T-helper 1 cell (primary cell): ENCODE data around the gene CAMK1D.

Experiments
- DNase-seq, 5 donors: peaks; one replicate each; pipeline ENCODE4 v3.0.0-alpha.2; 2012 to 2020

Gene CAMK1D

DNA sequence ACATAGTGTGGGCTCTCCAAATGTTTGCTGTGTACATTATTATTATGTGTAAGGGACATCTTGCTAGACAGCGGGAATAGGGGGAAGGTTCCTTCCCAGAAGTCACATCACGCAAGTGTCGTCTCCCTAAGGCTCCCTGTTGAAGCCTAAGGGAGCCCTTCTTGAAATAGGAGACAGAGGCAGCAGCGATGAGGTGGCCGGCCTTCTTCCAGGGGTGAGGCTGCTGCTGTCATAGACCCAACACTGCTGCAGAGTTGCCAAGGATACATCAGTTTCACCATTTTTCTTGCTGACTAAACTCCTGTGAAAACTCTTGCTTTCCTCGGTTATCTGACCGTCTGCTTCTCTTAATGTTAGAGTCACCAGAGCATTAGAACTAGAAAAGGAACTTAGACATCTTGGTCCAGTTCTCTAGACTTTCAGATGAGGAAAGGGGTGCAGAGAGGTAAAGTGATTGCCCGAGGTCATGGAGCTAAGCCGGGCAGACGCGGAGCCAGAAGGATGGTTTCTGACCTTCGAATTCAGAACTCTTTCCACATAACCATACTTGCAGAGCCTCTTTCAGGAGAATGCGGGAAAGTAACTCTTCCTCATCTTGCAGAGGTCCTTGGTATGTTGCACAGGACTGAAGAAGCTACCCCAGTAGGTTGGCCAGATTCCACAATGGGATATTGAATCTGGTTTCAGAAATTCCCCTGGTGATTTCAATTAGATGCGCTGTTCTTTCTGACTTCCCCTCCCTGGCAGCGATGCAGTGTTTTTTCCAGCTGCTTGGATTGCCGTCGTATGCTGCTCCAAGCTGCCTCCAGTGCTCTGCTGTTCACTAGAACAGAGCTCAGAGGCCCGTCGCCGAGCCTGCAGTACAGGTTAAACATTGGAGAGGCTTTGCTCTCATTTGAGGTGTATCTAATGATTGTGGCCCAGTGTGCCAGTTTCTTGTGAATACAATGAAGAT is 217.1 kb downstream of the CAMK1D start:
- DNase-seq: no peak

DNA sequence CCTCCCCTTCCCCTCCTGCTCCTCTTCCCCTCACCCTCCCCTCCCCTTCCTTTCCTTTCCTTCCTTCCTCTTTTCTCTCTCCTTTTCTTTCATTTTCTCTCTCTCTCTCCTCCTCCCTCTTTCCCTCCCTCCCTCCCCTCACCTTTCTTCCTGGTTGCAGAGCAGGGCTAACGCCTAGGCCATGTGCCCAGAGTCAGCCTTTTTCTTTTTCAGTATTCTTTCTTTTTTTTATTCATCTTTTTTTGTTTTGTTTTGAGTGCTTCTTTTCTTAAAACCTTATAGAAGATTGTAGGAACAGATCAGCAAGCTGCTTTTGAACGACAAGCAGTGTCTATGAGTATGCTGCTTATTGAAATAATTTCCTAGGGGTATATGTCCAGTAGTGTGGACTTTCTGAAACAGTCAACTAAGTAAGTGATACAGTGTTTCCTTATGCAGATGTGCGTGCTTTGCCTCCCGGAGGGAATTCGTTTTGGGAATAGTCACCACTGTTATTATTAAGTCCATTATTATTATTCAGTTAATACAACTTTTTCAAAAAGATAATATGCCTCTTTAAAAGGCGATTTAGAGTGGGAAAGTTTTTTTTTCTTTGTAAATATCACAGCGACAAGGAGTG is 219.2 kb downstream of the CAMK1D start:
- no peak for DNase-seq

DNA sequence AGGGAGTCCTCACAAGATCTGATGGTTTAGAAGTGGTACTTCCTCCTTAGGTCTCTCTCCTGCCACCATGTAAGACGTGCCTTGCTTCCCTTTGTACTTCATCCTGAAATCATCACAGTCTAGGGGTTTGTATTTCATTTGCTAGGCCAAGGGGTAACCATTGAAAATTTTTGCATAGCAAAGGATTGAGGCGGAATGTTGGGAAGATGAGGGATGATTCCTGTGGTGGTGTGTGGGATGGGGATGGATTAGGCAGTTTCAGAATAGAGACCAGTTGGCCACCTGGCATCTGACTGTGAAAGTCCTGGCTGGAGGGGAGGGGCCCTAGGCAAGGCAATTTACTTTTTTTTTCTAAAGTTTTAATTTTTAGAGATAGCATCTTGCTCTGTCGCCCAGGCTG is 222.9 kb downstream of the CAMK1D start:
- DNase-seq: no peak

DNA sequence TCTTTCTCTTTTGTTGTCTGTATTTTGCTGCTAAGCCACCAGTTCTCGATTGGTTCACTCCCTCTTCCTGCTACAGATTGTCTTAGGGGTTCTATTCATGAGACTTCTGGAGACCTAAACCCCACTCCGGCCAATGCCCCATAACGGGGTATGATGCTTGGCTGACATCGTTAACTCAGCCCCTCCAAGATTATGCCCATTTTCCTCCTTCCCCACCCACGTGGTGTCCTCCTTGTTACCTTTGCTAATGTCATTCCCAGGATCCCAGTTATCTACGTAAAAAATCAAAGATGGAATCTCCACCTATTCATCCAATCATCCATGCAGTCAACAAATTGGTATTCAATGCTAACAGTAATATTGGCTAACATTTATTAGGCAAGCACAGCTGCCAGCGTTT is 228.3 kb downstream of the CAMK1D start:
- DNase-seq: no peak

DNA sequence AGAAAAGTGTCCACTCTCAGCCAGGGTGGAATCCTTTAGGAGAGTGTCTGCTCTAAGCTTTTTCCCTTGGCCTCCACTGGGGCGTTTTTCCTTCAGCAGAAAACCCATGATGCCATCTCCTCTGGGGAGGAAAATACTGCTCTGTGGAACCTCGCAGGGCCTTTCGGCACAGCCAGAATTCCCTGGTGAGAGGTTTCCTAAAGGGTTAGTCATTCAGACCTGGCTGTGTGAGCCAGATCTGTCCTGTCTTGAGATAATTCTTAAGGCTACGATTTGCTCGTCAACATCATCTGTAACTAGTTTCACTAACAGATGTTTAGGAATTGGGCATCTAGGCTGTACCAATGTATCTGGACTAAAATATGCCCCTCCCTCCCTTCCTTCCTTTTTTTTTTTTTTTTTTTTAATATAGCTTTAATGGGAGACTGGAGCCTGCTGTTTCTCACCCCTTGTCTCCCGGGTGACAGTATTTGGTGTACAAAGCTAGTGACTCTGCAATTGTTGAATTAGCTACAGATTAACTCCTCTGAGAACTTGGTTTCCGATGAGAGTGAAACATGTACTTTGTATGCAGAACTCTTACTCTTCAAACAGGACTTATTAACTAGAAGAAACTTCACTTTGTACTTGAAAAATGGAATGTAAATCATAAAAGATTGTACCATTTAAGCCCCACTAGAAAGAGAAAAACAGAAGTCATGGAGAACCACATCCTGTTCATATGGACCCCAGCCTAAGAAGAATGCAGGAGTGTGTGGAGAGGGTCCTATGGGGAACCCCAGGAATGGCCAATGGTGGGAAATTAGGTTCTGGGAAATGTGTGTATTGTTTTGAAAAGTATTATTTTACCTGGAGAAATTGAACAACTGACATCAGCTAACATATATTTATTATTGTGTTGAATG is 230.9 kb downstream of the CAMK1D start:
- no peak for DNase-seq

DNA sequence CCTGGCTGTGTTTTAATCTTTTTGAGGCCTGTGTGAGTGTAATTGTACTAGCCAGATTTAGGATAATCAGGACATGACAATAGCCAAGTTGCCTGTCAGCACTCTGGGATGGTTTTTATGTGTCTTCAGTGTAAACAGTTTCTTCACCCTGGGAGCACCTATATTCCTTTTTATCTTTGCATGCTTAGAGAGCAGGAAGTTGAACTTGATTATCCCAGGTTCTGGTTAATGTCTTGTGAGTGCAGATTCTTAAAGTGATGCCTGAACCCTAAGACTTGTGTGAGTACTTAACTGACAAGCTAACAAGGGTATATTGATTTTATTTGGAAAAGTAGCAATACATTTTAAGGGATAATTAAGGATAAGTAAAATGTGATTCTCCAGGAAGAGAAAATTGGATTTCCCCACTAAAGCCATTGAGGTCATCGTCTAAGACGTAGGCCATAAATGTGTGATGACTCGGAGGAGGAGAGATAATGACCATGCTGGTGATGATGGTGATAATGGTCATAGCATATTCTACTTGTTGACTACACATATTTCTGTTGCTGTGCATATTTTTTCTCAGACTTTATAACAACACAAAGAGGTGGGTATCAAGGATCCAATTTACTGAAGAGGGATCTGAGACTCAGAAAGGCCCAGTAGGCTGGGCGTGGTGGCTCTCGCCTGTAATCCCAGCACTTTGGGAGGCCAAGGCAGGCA is 234.7 kb downstream of the CAMK1D start:
- DNase-seq: no peak

DNA sequence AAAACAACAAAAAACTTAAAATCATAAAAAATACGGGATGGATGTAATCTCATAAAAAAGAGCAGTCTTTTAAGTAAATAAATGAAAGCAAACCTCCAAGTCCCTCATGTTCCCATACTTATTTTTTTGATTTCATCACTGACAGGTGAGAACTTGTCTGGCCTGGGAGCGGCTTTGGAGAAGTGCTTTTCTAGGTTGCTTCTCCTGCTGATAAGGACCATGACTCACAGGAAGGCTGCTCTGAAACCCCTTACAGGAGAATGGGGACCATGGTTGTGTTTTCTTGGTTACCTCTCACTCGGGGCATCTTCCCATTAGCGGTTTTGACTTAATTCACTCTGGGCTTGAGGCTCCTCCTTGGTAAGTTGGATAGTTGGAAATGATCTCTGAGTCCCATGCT is 237.4 kb downstream of the CAMK1D start:
- DNase-seq: no peak

DNA sequence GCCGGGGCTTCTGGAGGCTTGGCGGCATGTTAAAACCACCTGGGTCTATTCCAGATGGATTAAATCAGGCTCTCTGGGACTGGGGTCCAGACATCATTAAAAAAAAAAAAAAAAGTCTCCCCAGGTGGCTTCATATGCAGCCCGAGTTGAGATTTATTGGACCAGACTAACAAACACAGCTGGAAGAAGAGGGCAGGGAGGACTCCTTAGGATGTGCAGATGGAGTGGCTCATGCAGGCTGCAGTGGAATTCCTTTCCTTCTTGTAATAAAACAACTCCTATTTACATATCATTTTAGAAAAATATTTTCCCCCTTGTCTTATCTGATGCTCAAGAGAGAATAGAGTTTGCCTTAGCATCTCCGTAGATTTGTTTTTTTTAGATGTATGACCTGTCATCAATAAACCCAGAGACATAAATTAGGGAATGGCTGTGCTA is 238.1 kb downstream of the CAMK1D start:
- no peak for DNase-seq

DNA sequence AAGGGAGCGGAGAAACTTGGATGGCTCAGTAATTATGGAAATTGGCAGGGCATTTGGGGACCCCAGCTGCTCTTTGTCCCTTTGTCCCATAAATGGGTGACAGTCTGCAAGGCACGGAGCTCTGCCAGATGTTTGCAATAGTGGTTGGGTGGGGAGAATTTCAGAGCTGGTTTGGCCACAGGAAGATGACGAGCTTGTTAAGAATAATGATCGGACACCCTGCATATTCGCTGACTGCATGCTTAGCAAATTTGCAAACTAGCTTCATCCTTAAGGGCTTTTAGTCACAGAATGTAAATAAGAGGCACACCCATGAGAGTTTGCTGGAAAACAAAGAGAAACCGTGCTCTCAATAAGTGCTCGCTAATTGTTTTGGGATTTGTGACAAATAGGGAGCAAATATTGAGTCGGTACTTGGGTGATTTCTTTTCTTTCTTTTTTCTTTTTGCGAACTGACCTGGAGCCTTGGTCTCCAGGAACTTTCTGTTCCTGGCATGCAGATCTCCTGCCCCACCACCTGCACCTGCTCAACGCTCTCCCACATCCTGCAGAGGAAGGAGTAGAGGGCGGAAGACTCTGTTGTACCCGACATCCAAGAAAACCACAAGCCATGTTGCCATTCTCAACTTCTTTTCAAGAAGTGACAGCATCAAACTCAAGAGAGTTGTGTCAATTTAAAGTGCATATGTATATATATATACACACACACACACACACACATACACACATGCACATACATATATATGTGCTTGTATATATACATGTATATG is 238.9 kb downstream of the CAMK1D start:
- DNase-seq: peak in 1 of 5 donors; percentile 77

DNA sequence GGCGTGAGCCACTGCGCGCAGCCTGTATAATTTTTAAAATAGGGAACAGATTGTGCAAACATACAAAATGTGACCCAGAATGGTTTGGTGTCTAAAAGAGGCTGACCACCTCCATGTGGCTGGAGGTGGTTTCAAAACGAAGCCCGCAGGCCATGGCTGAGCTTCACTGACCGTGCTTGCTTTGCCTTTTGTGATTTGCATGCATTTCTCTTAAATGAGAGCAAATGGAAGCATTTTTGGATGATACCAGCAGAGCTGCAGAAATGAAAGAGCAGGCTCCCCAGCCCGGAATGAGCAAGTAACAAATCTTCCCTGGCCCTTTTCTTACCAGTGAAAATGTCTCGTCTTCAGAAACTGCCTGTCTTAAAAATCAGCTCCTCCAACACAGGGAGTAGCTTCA is 239.9 kb downstream of the CAMK1D start:
- no peak for DNase-seq

DNA sequence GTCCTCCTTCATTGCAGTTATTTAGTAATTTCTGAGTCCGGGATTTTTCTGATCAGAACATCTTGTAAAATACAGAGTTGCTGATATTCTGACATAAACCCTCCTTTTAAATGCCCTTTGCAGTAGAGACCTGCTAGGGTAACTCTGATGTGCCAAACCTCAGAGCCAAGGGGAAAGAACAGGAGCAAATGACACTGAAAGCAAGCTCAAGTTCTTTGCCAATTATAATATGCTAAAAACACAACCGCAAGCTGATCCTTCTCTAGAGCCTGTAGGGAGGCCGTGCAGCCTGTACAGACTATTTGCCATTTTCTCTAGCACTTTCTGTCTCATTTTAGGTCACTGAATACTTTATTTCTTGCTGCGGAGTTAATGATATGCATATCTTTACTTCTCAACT is 240.4 kb downstream of the CAMK1D start:
- no peak for DNase-seq

DNA sequence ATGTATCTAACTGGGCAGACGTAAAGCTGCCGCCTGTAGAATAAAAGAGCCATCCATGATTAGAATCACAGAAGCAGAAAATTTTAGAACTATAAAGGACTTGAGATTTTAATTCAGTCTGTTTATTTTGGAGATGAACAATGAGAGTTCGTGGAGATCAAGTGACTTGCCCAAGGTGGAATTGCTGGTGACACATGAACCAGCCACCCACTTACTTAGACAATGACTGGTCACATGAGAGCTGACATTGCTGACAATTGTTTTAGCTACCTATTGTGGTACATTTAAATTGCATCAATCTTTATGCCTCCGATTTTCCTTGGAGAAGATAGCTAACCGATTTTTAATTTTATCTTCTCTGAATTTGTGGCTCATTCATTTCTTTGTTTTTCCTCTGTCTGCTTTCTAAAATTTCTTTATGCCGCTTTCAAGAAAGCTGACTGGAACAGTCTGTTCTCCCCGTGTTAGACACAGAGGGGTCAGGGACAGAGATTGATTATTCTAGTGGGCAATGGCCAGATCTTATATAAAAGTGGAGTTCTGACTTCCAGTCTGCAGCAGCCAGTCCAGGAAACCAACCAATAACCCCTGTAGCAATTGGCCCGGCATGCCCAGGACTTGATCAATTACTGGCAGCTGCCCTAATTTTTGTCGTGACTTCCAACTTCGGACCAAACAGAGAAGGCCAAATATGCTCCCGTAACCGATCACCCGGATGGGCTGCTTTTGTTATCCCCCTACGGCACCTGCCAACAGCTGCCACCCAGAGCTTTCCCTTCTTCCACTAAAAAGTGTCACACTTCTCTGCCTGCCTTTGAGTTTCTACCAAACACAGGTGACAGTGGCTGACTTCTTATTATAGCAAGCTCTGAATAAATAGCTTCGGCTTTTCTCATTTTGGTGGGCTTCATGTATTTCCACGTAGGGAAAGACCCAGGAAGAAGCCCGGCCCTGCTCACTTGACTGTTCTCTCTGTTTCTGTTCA is 241.6 kb downstream of the CAMK1D start:
- no peak for DNase-seq

DNA sequence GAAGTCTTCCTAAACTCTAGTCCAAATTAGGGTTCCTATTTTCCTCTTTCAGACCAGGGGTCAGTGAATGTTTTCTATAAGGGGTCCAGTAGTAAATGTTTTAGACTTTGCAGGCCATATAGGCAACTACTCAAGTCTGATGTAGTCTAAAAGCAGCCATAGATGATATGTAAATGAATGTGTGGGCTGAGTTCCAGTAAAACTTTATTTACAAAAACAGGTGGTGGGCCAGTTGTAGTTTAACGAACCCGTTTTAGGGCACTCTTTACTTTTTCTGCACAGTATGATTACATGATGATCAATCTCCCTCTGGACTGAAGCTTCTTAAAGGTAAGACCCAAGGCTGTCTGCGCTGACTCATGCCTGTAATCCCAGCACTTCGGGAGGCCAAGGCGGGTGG is 243.6 kb downstream of the CAMK1D start:
- no peak for DNase-seq

DNA sequence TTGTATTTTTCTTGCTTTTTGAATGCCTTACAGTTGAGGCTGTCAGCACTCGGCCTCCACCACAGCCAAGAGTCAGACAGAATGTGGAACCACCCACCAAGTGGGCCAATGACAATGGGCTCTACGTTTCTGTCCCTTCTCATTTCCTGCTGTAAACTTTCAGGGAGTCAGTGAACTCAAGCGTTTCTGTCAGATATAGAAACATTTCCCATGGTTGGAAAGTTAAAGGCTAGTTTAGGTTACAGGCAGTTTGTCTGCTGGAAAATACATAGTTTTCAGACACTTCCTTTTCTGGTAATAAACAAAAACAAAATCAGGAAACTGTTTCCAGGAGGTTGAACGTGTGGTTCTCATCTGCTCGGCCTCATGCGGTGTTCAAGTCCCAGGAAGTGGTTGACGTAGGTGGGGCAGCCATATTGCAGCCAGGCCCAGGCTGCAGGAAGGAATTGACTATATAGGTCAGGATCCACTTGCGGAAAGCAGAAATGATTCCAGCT is 245.1 kb downstream of the CAMK1D start:
- peak in 3 of 5 donors; percentile 6 to 86 (median 17) for DNase-seq

DNA sequence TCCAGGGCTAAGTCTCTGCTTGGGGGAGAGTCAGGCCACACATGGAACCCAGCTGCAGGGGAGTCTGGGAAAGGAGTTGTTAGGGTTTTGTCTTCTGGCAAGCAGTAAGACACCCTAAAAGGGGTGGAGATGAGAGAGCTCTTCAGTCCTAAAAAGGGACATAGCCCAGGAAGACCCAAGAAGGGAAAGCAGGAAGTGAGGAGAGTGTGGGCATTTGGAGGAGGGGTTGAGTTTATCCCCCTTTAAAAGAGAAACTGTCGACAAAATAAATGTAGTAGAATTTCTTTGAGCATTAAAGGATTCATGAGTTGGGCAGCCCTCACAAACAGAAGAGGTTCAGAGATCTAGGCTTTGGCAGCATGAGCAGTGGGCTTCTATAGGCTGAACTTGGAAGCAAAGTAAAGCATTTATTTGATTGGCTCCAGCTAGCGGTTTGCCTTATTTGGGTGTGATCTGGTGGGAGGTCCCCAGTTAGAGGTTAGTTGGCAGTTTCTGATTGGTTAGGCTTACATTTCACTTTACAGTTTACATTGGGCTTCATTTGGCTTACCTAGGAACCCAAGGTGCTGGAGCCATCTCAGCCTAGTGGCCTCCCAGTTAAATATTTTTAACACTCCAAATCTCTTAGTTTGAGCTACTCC is 246.7 kb downstream of the CAMK1D start:
- DNase-seq: no peak

DNA sequence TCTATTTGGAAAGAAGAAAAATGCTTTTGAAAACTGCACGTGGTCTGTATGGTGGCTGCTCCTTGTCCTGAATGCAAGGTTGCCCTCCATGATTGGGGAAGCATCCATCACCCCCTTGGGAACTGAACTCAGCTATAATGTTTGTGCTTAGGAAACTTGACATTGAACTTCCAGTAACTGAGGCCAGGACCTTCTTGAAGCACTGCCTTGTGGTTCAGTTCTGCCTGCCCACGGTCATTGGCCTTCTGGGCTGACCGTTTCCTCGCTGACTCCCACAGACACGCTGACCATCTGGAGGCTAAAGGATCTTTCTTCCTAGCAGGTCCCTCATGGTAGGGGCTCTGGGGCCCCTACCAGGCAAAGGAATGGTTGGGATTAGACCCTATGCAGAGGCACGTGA is 247.8 kb downstream of the CAMK1D start:
- no peak for DNase-seq

DNA sequence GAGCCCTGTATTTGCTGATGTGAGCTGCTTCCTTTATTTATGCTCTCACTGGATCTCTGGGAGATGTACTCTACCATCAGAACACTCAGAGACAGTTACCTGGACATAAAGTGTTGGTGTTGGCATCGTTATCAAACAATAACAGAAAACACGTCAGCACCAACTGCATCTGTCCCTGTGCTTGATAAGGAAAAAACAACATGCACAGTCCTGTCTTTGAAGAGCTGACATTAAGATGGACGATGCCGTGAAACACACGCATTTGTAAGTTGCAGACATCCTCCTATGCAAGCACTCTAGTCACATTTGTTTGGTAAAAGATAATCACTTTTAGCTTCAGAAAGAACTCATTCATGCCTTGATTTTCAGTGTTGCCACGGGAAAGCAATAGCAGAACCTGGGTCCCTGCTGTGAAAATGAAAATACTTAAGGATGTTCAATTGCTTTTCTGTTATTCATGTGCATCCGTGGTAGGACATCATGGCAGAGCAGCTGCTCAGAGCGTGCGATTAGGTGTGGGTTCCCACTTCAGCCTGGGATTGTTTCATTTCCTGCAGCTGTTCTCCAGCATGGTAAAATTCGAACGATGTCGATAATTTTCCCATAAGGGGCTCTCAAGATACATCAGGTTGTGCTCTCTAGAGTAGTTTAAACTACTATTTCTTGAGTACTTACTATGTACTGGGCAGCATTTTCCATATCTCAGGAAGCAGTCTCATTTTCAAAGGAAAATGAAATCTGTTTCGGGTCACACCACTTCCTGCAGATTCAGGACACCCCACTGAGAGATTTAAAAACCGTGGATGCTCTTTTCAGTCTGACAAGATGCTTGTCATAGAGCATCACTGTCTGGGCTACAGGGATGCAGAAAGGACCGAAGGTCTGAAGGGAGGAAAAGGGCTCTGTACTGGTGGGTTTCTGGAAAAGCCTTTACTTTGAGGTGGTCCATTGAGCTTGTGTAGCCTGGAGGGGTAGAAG is 248.7 kb downstream of the CAMK1D start:
- DNase-seq: no peak

DNA sequence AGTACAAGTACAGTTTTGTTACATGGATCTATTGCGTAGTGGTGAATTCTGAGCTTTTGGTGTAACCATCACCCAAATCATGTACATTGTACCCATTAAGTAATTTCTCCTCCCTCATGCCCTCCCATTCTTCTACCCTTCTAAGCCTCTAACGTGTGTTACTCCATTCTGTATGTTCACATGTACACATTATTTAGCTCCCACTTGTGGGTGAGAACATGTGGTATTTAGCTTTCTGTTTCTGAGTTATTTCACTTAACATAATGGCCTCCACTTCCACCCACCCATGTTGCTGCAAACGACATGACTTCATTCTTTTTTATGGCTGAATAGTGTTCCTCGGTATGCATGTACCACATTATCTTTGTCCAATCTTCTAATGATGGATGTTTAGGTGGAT is 251.3 kb downstream of the CAMK1D start:
- DNase-seq: no peak
